GM21526 (cell line): ENCODE measurements around the gene GLRX5.
"Not testable (repeated sequence)": the region's sequence is repeated elsewhere in the genome, so short reads cannot be mapped to it uniquely, and the experiment has no call there.

Experiments used
- ATAC-seq: cut with Tn5 transposase; IDR thresholded peaks from one replicate; pipeline ENCODE4 v1.9.1; 2021; ENCODE audit warnings: moderate library complexity; ENCODE audit not compliant: unreplicated experiment, low FRiP score

Gene GLRX5

DNA sequence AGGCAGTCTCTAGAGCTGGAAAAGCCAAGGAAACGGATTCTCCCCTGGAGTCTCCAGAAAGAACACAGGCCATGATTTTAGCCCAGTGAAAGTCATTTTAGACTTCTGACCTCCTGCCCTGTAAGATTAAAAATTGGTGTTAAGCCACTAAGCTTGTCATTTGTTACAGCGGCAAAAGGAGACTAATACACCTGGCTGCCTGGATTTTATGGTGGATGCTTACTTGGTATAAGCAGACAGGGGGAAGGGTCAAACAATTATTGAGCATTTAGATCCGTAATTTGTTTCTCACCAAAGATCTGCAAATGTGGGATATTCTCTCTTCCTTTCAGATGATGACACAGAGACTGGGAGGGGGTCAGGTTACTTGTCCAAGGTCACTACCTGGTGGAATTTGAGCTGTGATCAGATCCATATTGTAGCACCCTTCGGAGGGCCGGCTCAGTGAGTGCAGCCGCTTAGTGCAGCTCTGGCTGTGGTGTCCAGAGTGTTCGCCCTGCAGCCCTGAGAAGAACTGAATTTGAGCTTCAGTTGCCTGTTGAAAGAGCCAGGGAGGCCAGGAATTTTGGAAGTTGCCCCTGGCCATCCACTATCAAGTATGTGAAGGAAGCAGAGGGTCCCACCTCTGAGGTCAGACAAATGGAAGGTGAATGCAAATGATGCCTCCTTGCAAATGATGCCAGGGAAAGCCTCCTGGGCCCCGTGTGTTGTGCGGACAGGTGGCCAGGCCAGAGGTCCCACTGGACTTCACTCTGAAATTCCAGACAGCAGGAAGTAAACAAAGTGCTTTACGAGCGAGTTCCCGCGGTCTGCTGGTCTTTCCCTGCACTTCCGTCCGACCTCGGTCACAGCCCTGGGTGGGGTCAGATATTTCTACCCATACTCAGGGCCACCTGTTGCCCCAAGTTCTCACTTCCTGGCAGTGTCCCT, 15.1 kb downstream of the GLRX5 start:
- ATAC-seq = no peak

GRCh38 chr14:95551435-95551834, 16.6 kb downstream of the GLRX5 start:
- ATAC-seq = no peak

DNA sequence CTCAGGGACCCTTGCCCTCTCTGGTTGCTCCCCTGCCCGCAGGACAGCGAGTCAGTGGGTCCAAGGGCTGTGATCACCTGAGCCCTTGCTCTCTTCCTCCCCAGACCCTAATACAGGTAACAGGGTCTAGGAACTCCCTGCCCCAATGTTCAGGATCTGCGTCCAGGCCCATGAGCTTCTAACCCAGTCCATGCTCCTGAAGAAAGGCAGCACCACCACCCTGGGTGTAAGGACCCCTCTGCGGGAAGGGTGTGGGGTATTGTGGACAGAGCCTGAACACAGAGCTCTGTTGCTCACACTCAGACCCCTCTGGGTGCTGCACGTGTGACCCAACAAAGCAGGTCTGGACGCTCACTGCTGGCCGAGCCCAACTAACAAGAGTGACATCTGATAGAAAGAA, 18.3 kb downstream of the GLRX5 start:
- no peak for ATAC-seq

DNA sequence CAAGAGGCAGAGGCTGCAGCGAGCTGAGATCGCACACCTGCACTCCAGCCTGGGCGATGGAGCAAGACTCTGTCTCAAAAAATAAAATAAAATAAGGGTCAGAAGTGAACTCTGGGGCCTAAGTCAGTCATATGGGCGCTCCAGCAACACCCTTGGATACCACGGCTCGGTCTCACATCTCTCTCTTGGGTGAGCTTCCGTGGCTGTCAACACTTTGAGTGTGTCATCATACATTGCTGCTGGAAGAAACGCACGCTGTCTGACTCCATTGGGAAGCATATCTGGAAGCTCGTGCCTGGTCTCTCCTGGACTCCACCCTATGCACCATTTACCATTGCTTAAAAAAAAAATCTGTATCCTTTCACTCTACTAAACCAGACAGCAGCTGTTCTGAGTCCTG, 20.2 kb downstream of the GLRX5 start:
- ATAC-seq = no peak

DNA sequence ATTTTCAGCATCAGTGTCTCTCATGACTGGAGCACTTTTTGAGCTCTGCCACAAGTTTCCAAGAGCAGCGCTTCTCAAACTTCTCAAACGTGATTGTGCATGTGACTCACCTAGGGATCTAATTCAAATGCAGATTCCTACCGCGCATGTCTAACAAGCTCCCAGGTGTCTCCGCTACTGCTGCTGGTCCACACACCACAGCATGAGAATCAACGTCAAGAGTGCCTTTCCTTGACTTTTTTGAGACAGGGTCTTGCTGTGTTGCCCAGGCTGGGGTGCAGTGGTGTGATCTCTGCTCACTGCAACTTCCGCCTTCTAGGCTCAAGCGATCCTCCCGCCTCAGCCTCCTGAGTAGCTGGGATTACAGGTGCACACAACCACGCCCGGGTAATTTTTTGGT, 22.4 kb downstream of the GLRX5 start:
- no peak for ATAC-seq

DNA sequence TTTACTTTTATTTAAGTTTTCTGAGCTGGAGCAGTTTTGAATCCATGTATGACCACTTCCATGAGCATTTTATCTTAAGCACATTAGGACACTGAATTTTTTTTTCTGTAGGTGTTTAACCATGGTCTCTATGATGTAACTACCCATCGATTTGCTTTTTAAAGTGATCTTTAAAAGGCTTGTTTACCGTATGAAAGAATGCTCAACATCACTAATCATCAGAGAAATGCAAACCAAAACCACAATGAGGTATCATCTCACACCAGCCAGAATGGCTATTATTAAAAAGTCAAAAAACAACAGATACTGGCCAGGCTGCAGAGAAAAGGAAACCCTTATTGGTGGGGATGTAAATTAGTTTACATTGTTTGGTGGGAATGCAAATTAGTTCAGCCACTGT, 23.0 kb downstream of the GLRX5 start:
- ATAC-seq = no peak

DNA sequence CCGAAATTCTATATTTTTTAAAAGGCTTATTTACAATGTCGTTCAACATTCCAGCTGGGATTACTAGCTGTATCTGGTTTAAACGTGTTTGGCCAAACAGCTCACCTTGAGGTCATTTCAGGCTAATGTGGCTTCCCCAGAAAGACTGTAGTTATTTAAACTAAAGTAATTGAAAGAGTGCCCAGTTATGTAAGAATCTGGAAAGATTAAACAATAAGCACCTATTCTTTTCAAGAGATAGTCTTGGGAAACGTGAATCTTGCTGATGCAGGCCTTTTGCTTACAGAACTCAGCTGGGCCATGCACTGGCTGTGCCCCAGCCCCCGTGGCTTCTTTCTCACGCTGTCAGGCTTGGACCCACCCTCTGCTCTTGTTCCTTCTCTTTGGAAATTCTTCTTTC, 24.4 kb downstream of the GLRX5 start:
- ATAC-seq = no peak

DNA sequence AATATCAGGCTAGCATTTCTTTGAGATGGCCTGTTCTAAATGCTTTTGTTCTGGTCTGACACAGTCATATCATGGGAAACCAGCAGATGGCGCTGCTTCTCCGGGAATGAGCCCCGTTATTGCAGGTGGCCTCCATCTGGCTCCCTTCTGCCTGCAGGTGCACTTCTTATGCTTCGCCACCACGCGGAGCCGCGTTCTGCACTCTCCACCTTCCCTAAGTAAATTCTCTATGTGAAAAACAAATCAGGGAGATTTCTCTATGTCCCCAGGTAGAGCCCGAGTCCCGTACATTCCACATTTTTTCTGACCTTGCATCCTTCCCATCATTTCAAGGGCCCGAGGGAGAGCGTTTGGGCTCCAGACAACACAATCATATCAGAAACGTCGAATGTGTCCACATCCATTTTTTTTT, 26.2 kb downstream of the GLRX5 start:
- ATAC-seq = peak; percentile 88

DNA sequence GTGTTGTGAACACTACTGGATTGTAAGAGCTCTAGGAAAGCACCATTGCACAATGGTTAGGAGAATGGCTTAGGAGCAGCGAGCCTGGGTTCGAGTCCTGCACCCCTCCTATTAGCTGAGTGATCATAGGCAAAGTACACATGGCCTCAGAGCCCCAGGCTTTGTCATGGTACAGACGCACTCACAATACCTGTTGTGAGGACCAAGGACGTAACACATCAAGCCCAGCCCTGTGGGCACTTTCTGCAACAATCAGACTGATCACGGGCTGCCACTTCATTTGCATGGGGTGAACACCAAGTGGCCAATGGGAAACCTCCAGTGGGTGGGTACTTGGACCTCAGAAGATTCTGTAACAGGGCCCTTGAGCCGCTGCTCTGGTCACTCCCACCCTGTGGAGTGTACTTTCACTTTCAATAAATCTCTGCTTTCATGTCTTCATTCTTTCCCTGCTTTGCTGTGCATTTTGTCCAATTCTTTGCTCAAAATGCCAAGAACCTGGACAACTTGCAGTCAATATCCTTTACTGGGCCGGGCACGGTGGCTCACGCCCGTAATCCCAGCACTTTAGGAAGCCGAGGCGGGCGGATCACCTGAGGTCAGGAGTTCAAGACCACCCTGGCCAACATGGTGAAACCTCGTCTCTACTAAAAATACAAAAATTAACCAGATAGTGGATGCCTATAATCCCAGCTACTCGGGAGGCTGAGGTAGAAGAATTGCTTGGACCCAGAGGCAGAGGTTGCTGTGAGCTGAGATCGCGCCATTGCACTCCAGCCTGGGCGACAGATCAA, 28.2 kb downstream of the GLRX5 start:
- no peak for ATAC-seq

- no peak for ATAC-seq
Measured at GRCh38 chr14:95564060-95564459, 29.2 kb downstream of the GLRX5 start.

GRCh38 chr14:95569440-95569839, 34.6 kb downstream of the GLRX5 start:
- no peak for ATAC-seq

GRCh38 chr14:95573313-95573712, 38.5 kb downstream of the GLRX5 start:
- no peak for ATAC-seq

GRCh38 chr14:95575840-95576473, 41.1 kb downstream of the GLRX5 start:
- no peak for ATAC-seq

GRCh38 chr14:95577067-95577800, 42.4 kb downstream of the GLRX5 start:
- ATAC-seq = peak; percentile 94

DNA sequence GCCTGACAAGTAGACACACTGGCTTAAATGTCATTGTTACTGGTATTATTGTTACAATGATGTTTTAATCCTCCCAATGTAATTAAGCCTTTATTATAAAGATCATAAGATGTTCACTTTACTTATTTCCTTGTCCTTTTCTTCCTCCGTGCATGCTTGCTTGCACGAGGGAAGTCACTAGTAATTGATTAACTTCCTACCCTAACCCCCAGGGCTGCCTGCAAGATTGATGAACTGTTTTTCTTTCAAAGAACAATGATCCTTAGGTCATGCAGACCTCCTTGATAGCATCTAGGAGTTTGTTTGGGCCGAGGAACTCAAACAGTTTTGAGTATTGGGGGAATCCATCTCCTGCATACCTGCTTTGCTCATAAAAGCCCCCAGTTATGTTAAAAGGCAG, 43.0 kb downstream of the GLRX5 start:
- no peak for ATAC-seq

GRCh38 chr14:95583836-95584617, 49.2 kb downstream of the GLRX5 start:
- not testable (repeated sequence) for ATAC-seq

DNA sequence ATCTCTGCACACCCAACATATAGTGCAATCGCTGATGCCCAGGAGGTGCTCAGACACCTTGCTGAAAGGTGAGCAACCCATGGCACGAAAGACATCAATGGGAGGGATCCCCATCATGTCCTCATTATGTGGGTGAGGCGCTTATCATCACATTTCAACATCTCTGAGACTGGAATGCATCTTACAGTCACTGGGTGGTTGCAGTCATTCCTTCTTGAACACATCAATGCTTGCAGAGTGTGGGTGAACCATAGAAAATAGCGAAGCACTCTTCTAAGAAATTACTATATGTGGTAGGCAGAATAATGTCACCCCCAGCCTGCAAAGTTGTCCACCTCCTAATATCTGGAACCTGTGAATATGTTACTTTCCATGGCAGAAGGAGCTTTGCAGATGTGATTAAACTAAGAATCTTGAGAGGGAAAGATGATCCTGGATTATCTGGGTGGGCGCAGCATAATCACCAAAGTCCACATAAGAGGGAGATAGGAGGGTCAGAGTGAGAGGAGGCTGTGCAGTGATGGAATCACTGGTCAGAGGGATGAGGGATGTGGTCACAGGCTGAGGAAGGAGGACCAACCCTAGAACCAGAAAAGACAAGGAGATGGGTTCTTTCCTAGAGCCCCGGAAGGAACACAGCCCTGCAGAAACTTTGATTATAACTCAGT, 51.2 kb downstream of the GLRX5 start:
- ATAC-seq = no peak

- not testable (repeated sequence) for ATAC-seq
Measured at GRCh38 chr14:95591182-95591581, 56.3 kb downstream of the GLRX5 start.
